Esophagus squamous epithelium (tissue), 5 donors: Measurements from ENCODE around the gene HLA-DQA2. TPM values are rescaled to one million over a fixed set of nuclear protein-coding genes. Genes with fewer than 3 reads are reported as not detected.

Experiments
- DNase-seq: peaks from one replicate; lab custom pipeline; 2025; lab: John Stamatoyannopoulos, UW
- H3K27ac ChIP-seq, 4 donors: fragments of 200-600 bp; sonication (generic); one replicate each; pipeline ENCODE4 v1.5.1; 2016 to 2019; ENCODE audit warnings: mild to moderate bottlenecking in 1 of 4
- H3K27me3 ChIP-seq, 4 donors: fragments of 200-600 bp; sonication (generic); 1 replicate in 3 of 4; 2 replicates in 1 of 4; pipeline versions ENCODE4 v1.5.1 to v1.6.0; 2017 to 2021; ENCODE audit warnings: antibody characterized with exemption in 1 of 4
- H3K36me3 ChIP-seq, 3 donors: fragments of 200-600 bp; sonication (generic); one replicate each; pipeline ENCODE4 v1.5.1; 2016 to 2019
- H3K4me1 ChIP-seq, 3 donors: fragments of 200-600 bp; sonication (generic); one replicate each; pipeline ENCODE4 v1.5.1; 2017 to 2019
- H3K4me3 ChIP-seq, 4 donors: fragments of 200-600 bp; sonication (generic); 1 replicate in 3 of 4; 2 replicates in 1 of 4; pipeline ENCODE4 v1.5.1; 2016 to 2019; ENCODE audit warnings: mild to moderate bottlenecking in 2 of 4, moderate library complexity in 1 of 4
- H3K9me3 ChIP-seq, 3 donors: fragments of 200-600 bp; sonication (generic); one replicate each; pipeline ENCODE4 v1.5.1; 2016 to 2019
- CTCF ChIP-seq, 6 experiments: fragments of 450-650 bp in 4 of 6; fragments of 200-600 bp in 2 of 6; sonication (generic) in 2 of 6; IDR thresholded peaks; one replicate each; pipeline ENCODE4 v1.5.1; 2016 to 2019; ENCODE audit warnings: antibody characterized with exemption in 6 of 6, mild to moderate bottlenecking in 4 of 6, moderate library complexity in 4 of 6
- POLR2A ChIP-seq, 4 donors: fragments of 450-650 bp; IDR thresholded peaks; one replicate each; pipeline ENCODE4 v1.6.1; 2017; ENCODE audit warnings: antibody characterized with exemption in 4 of 4, mild to moderate bottlenecking in 4 of 4, moderate library complexity in 3 of 4
- WGBS, 2 donors: methylation state at CpG; one replicate each; pipeline ENCODE4 v1.1.5; 2018; 5-methylcytosine and 5-hydroxymethylcytosine counted together
- intact Hi-C: fragments of 100-400 bp; cut with DNase I; formaldehyde crosslinking; loops from one replicate; pipeline ENCODE4 v1.15.0; 2022
- total RNA-seq, 4 donors: library from RNA; depleted of rRNA; stranded (reverse); fragments of >200 nt; gene quantifications; one replicate each; pipeline ENCODE4 v1.1.0, GENCODE V29; 2016
- donor health status: DM: yes; HTN: yes; CAD: no.

HLA-DQA2 gene
- total RNA-seq, 4 donors from 2014 or later: 0.38 to 2.3 (median 0.91) TPM; not detected in 1

GRCh38 chr6:32761072-32761471 is 19.9 kb downstream of the HLA-DQA2 start:
- Histone ChIP-seq H3K4me1 (no peaks in the 10 kb centered on the region), H3K27me3 (peaks cover 0 to 80% (median 2%) of the 10 kb centered on the region in 4 donors), H3K36me3 (no peaks in the 10 kb centered on the region), H3K4me3 (no peak overlapping the region), H3K27ac (no peak overlapping the region), H3K9me3 (no peaks in the 10 kb centered on the region)
- TF ChIP-seq POLR2A (IDR thresholded peaks at IDR 0.05) (no peak), CTCF (IDR thresholded peaks at IDR 0.05) (no peak)
- no peak for DNase-seq
- intact Hi-C loops: no loop called here
- WGBS, 2 donors: 64 to 87% methylated on average over 11 to 16 of the region's 16 CpGs

- Histone ChIP-seq H3K36me3 (no peaks in the 10 kb centered on the region), H3K9me3 (no peaks in the 10 kb centered on the region), H3K27me3 (peaks cover 0 to 80% (median 2%) of the 10 kb centered on the region in 4 donors), H3K4me3 (no peak overlapping the region), H3K27ac (no peak overlapping the region), H3K4me1 (no peaks in the 10 kb centered on the region)
- TF ChIP-seq CTCF (IDR thresholded peaks at IDR 0.05): no peak
- 64 to 81% methylated on average over 16 to 24 of the region's 40 CpGs for WGBS, 2 donors
- intact Hi-C loops: no loop called here
- DNase-seq: no peak
These were observed 20.4 kb downstream of the HLA-DQA2 start for GRCh38 chr6:32761548-32761947.

DNA sequence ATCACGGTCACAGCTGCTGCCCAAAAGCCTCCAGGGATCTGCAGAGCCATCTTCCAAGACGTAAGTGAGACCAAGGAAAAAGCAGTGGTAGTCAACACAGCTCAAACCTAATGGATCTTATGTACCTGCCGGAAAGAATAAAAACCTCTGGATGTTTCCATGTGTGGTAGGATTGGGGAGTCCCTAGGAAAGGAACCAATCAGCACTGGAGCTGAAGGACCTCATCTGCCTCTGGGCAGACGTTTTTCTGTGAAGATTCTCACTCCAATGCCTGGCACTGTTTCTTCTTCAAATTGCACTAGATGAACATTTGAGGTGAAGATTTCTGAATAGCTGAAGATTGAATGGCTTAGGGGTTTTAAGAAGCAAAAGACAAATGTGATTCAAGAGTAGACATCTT is 22.2 kb downstream of the HLA-DQA2 start, which contains the start of gene HLA-DQB2:
Gene HLA-DQB2 (minus strand): TSS at position 112 of the 400 bp plus-strand sequence. CDS start 62 bp downstream, at position 50.
- Histone ChIP-seq H3K27me3 (peaks cover 0 to 92% (median 2%) of the 10 kb centered on the region in 4 donors), H3K4me1 (no peaks in the 10 kb centered on the region), H3K27ac (no peak within 1 kb of the TSS), H3K36me3 (no peaks in the 10 kb centered on the region), H3K9me3 (no peaks in the 10 kb centered on the region), H3K4me3 (no peak within 1 kb of the TSS)
- WGBS, 2 donors: 42 to 46% methylated on average over 2 to 4 of the region's 4 CpGs
- intact Hi-C loops: no loop called here
- DNase-seq: no peak
- TF ChIP-seq POLR2A (IDR thresholded peaks at IDR 0.05) (no peak), CTCF (IDR thresholded peaks at IDR 0.05) (no peak)

DNA sequence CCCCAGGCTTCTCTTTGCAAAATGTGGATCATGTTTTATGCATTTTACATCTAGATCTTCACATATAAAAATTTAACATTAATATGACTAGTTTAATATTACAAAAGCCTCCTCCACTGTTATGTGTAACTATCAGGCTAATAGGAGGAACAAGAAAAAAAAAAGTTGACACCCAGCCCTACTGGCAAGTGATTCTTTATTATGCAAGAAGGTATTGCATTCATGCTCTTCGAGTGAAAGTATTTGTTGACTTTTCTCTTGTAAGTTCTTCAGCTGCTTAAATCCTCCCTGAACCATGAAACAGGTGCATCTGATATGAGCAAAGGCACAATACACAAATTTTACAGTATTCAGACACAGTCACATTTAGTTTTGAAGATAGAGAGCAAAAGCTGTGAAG is 22.9 kb downstream of the HLA-DQA2 start:
- no peaks in the 10 kb centered on the region for H3K36me3 ChIP-seq
- no peak overlapping the region for H3K27ac ChIP-seq
- no peaks in the 10 kb centered on the region for H3K9me3 ChIP-seq
- WGBS, 2 donors: 12 to 15% methylated on average over 1 of the region's 1 CpG
- TF ChIP-seq CTCF (IDR thresholded peaks at IDR 0.05) (no peak), POLR2A (IDR thresholded peaks at IDR 0.05) (no peak)
- intact Hi-C loops: no loop called here
- H3K4me1 ChIP-seq: no peaks in the 10 kb centered on the region
- DNase-seq: no peak
- peaks cover 0 to 94% (median 2%) of the 10 kb centered on the region in 4 donors for H3K27me3 ChIP-seq
- no peak overlapping the region for H3K4me3 ChIP-seq

GRCh38 chr6:32772656-32773055 is 31.5 kb downstream of the HLA-DQA2 start:
- H3K4me1 ChIP-seq: peaks cover 0 to 7% (median 3%) of the 10 kb centered on the region in 3 donors
- no peaks in the 10 kb centered on the region for H3K9me3 ChIP-seq
- WGBS, 2 donors: 26 to 47% methylated on average over 1 of the region's 1 CpG
- DNase-seq: no peak
- intact Hi-C loops: no loop called here
- H3K4me3 ChIP-seq: no peak overlapping the region
- no peak for TF ChIP-seq POLR2A (IDR thresholded peaks at IDR 0.05)
- no peak for TF ChIP-seq CTCF (IDR thresholded peaks at IDR 0.05)
- no peak overlapping the region for H3K27ac ChIP-seq
- peaks cover 0 to 52% (median 0%) of the 10 kb centered on the region in 4 donors for H3K27me3 ChIP-seq
- H3K36me3 ChIP-seq: no peaks in the 10 kb centered on the region
